GM18868 (cell line): ENCODE data around the gene FXR1.
A peak's percentile ranks its signal among the peaks of the same experiment; 100 is the strongest.
"Not testable (repeated sequence)": the region's sequence is repeated elsewhere in the genome, so short reads cannot be mapped to it uniquely, and the experiment has no call there.

ENCODE experiments used
- ATAC-seq: cut with Tn5 transposase; IDR thresholded peaks from one replicate; pipeline ENCODE4 v1.9.1; 2021; ENCODE audit warnings: mild to moderate bottlenecking, moderate library complexity; ENCODE audit not compliant: unreplicated experiment

Gene FXR1

GRCh38 chr3:180912304-180913296, at the start of gene FXR1:
Gene FXR1, plus strand, starts transcription at chr3:180912670. Its CDS starts 16 bp downstream, at chr3:180912686.
- ATAC-seq: peak; percentile 97

- no peak for ATAC-seq
These were observed 42.3 kb upstream of the FXR1 start for GRCh38 chr3:180870008-180870699.

GRCh38 chr3:180871901-180872300, 40.6 kb upstream of the FXR1 start:
- ATAC-seq: no peak

GRCh38 chr3:180872430-180872829, 40.0 kb upstream of the FXR1 start:
- not testable (repeated sequence) for ATAC-seq

GRCh38 chr3:180875124-180875698, 37.3 kb upstream of the FXR1 start:
- no peak for ATAC-seq

- no peak for ATAC-seq
These were observed 31.2 kb upstream of the FXR1 start for GRCh38 chr3:180881065-180881801.

GRCh38 chr3:180882115-180882514, 30.4 kb upstream of the FXR1 start:
- ATAC-seq: no peak

GRCh38 chr3:180888992-180889560, 23.4 kb upstream of the FXR1 start:
- no peak for ATAC-seq

- no peak for ATAC-seq
These were observed 13.9 kb upstream of the FXR1 start for GRCh38 chr3:180898572-180898971.

GRCh38 chr3:180909369-180910127, 2.9 kb upstream of the FXR1 start:
- no peak for ATAC-seq

GRCh38 chr3:180910823-180911222, 1.6 kb upstream of the FXR1 start:
- ATAC-seq: no peak

GRCh38 chr3:180911876-180912303, 580 bp upstream of the FXR1 start:
- ATAC-seq: peak; percentile 20

- ATAC-seq: no peak
These were observed 1.3 kb downstream of the FXR1 start for GRCh38 chr3:180913581-180914404.

- ATAC-seq: no peak
These were observed 6.1 kb downstream of the FXR1 start for GRCh38 chr3:180918542-180918941.

- no peak for ATAC-seq
These were observed 9.8 kb downstream of the FXR1 start for GRCh38 chr3:180922242-180922641.

GRCh38 chr3:180923561-180923960, 11.1 kb downstream of the FXR1 start:
- no peak for ATAC-seq

- ATAC-seq: no peak
These were observed 14.1 kb downstream of the FXR1 start for GRCh38 chr3:180926526-180926925.

GRCh38 chr3:180929376-180929775, 16.9 kb downstream of the FXR1 start:
- no peak for ATAC-seq

GRCh38 chr3:180930526-180930925, 18.1 kb downstream of the FXR1 start:
- ATAC-seq: no peak
